GM19438 (cell line): Measurements from ENCODE around the gene MT1HL1.

Source experiments
- ATAC-seq: cut with Tn5 transposase; IDR thresholded peaks from one replicate; pipeline ENCODE4 v1.9.1; 2021; ENCODE audit warnings: low read depth; ENCODE audit not compliant: unreplicated experiment

MT1HL1 gene

DNA sequence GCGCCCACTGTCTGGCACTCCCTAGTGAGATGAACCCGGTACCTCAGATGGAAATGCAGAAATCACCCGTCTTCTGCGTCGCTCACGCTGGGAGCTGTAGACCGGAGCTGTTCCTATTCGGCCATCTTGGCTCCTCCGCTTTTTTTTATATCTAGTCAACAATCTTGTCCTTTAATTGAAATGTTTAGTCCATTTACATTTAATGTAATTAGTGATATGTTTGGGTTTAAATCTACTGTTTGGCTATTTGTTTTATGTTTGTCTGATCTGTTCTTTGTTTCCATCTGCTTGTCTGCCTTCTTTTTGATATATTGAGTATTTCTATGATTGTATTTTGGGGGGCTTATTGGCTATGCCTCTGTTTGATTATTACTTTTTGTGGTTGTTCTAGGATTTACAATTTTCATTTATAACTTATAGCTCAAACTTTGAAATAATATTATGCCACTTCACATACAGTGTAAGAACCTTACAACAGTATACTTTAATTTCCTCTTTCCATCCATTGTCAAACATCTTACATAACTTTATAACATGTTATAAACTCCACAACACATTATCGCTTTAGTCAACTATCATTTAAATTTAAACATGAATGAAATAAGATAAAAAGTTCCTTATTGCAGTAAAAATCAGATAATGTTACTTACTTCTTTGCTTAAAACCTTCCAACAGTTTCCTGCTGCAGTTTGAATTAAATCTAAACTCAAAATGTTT is 21.3 kb upstream of the MT1HL1 start:
- no peak for ATAC-seq

- ATAC-seq = no peak
These were observed 14.7 kb upstream of the MT1HL1 start for GRCh38 chr1:237018896-237019295.

DNA sequence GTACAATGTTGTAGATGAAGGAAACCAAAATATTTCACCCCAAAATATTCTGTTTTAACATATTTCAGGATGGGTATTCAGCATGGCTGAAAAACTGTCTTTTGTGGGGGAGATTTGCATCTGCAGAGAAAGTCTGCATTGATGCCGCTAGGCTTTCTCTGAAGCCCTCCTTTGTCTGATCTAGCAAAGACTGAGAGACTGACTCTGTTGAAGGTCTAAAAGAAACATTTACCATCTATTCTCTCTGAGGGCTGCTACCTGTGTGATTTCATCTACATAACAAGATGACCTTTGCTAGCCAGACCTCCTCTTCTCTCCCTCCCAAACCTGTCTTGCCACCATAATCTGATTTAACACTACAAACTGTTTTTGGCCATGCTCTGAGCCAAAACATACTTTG is 12.4 kb upstream of the MT1HL1 start:
- ATAC-seq = no peak

DNA sequence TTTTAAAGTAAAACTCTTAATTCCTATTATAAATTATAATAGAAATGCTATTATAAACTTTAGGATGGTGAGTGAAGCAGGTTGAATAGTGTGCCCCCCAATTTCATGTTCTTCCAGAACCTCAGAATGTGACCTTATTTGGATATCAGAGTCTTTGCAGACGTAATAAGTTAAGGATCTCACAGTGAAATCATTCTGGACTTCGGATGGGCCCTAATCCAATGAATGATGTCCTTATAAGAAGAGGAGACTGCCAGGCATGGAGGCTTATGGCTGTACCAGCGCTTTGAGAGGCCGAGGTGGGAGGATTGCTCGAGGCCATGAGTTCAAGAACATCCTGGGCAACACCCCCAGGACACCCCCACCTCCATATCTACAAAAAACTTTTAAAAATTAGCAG is 9.4 kb upstream of the MT1HL1 start:
- ATAC-seq = no peak

DNA sequence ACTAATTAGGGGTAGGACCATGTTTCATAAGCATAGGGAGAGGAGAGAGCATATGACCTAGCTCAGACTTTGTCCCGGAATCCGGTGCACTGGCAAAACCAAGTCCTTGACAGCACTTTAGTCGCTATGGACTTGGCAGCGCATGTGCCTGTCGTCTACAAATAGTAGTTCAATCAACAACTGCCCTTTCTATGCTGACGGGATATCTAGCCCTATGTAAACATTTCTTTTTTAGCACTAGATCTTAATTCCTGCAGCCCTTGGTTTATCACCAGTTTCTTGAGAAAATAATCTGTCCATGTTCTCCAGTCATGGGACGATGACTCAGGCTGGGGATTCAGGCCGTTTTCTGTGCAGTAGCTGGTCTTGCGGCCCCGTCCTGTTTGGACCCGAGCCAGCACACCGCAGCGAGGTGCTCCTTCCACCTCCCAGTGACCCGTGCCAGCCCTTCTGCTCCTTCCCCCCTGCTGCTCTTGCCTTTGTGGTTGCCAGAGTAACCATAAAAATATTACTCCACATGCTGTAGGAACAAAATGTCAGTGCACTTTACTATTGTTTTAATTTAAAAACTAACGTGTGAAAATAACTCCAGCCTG is 8.6 kb upstream of the MT1HL1 start:
- ATAC-seq = no peak

- no peak for ATAC-seq
These were observed 8.1 kb upstream of the MT1HL1 start for GRCh38 chr1:237012361-237012760.

GRCh38 chr1:237011432-237011831 is 7.2 kb upstream of the MT1HL1 start:
- ATAC-seq = no peak

DNA sequence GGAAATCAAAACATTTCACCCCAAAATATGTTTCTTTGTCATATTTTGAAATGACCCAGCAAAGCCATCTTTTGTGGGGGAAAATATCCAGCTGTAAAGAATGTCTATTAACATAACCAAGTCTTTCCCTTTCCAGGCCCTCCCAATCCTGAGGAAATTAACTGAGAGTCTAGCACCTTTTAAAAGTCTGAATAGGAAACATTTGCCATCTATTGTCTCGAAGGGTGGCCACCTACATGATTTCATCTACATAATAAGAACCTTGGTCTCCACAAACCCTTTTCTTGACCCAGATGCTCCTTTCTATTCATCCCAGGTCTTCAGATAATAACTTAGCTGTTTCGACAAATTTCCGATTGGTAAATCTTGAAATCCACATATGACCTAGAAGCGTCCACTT is 5.4 kb upstream of the MT1HL1 start:
- no peak for ATAC-seq

DNA sequence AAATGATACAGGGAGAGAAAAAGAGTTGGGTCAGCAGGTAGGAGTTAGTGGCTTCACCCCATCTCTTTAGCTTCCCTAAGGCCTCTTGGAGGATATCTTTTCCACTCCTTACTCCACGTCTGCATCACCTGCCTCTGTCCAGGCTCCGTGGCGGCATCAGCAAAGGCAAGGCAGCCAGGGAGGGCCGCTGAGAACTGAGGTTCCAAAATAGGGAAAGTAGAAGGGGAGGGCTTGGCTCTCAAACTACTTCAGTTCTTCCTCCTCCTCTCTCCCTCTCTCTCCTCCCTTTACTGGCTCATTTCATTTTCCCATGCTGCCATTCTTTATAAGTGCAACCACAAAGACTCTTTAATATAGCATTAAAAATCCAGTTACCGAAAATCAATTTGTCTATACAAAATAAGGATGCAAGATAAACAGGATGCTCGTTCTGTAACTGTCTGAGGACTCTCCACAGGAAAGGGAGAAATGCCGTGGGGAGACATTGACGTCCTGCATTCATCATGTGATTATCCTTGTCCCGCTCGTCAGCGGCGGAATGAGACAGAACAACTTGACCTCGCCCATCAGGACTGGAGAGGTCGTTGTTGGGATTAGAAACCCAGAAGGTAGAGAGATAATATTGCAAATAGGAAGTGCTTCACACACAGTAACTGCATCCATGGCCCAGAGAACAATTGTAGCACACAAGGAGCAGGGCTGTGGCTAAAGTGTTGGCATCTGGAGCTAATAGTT is 3.1 kb upstream of the MT1HL1 start:
- ATAC-seq = no peak

GRCh38 chr1:237005674-237006073 is 1.4 kb upstream of the MT1HL1 start:
- ATAC-seq = no peak

GRCh38 chr1:237003516-237003915 is 725 bp downstream of the MT1HL1 start:
- ATAC-seq = no peak

GRCh38 chr1:237000191-237000590 is 4.0 kb downstream of the MT1HL1 start:
- no peak for ATAC-seq

DNA sequence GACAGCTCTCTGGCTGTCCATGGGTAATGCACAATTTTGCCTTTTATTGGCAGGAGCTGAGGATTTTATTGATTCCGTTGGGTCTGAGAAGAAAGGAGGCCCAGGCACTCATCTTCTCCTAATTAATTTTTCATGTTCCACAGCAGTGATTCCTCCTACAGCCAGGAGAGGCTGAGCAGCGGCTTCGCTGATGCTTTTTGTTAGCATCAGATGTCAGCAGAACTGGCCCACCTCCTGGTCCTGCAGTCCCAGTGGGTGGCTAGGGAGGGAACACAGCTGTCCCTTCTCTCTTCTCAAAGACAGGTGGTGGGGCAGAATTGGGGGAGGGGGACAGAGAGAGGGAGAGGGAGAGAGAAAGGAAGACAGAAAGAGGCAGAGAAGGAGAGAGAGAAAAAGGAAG is 5.7 kb downstream of the MT1HL1 start:
- ATAC-seq = no peak

- ATAC-seq = no peak
These were observed 6.4 kb downstream of the MT1HL1 start for GRCh38 chr1:236997882-236998281.

GRCh38 chr1:236997361-236997760 is 6.9 kb downstream of the MT1HL1 start:
- no peak for ATAC-seq

GRCh38 chr1:236994450-236994849 is 9.8 kb downstream of the MT1HL1 start:
- ATAC-seq = no peak

DNA sequence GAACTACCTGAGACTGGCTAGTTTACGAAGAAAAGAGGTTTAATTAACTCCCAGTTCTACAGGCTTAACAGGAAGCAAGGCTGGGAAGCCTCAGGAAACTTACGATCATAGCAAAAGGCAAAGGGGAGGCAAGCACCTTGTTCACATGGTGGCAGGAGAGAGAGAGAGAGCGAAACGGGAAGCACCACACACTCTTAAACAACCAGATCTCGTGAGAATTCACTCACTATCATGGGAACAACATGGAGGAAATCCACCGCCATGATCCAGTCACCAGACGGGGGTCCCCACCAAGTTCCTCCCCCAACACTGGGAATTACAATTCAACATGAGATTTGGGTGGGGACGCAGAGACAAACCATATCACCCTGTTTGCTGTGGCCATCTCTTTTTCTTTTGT is 11.8 kb downstream of the MT1HL1 start:
- no peak for ATAC-seq

DNA sequence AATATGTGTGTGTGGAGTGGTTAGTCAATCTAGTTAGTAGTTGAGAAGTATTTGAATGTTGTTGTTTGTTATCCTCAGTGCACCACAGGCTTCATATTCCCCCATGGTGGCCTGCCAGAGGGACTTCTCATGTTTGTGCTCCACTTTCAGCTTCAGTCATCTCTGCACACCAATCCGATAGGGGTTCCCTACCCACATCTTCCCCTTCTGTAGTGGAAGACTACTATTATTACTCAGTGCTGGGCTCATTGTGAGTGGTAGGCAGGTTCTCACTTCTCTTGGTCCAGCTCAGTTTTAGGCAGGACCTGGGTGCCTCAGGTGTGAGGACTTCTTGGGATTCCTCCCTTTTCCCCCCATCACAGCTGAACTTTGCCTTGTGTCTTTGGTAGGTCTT is 14.2 kb downstream of the MT1HL1 start:
- no peak for ATAC-seq

GRCh38 chr1:236989290-236990051 is 14.8 kb downstream of the MT1HL1 start:
- ATAC-seq = no peak

- no peak for ATAC-seq
These were observed 20.4 kb downstream of the MT1HL1 start for GRCh38 chr1:236983818-236984217.

- ATAC-seq = no peak
These were observed 21.9 kb downstream of the MT1HL1 start for GRCh38 chr1:236982380-236982779.
